GM23338 (cell line): ENCODE data around the gene NXPH4.

Experiments
- CTCF ChIP-seq, 2 experiments: fragments of 200-600 bp in 1 of 2; sonication (generic) in 1 of 2; conservative IDR thresholded peaks; 2 replicates each; pipeline versions ENCODE4 v1.5.1 to v1.6.1; 2016 to 2017; ENCODE audit warnings: antibody characterized with exemption in 2 of 2, low read depth in 2 of 2, mild to moderate bottlenecking in 2 of 2, moderate library complexity in 1 of 2
- EZH2 ChIP-seq: fragments of 200-600 bp; sonication (generic); IDR thresholded peaks from one replicate; pipeline ENCODE4 v1.8.0; 2017; ENCODE audit warnings: antibody characterized with exemption, mild to moderate bottlenecking, low read depth; ENCODE audit not compliant: unreplicated experiment
- JUNB ChIP-seq: IDR thresholded peaks from one replicate; pipeline ENCODE4 v1.6.1; 2016; ENCODE audit warnings: antibody characterized with exemption; ENCODE audit not compliant: unreplicated experiment
- POLR2AphosphoS5 ChIP-seq: IDR thresholded peaks from 2 replicates; pipeline ENCODE4 v1.6.1; 2016; ENCODE audit warnings: antibody characterized with exemption, low read depth
- REST ChIP-seq: IDR thresholded peaks from one replicate; pipeline ENCODE4 v1.6.1; 2018; ENCODE audit warnings: antibody characterized with exemption; ENCODE audit not compliant: unreplicated experiment
- ZNF331 ChIP-seq: fragments of 250-450 bp; sonication (Bioruptor Pico); IDR thresholded peaks from 2 replicates; pipeline ENCODE4 v1.5.0; 2020; ENCODE audit warnings: low read depth, mild to moderate bottlenecking, moderate library complexity

- TF ChIP-seq POLR2AphosphoS5 (peak; percentile 81), CTCF (conservative IDR thresholded peaks at IDR 0.05; ENCODE audit: low read depth in 2 of 2) (no peak), JUNB (peak; percentile 5), REST (no peak), EZH2 (no peak), ZNF331 (no peak)
These were observed 13.2 kb downstream of the NXPH4 start, which contains the start of gene SHMT2 for GRCh38 chr12:57229634-57230380.
